Epidermal melanocyte (primary cell): Measurements from ENCODE around the gene LAMB4.

ENCODE experiments used
- DNase-seq: peaks from one replicate; pipeline ENCODE4 v3.0.0; 2011; ENCODE audit warnings: low spot score; ENCODE audit not compliant: insufficient read length

The LAMB4 gene

GRCh38 chr7:108143658-108144420 is 13.7 kb upstream of the LAMB4 start:
- DNase-seq, result no peak

DNA sequence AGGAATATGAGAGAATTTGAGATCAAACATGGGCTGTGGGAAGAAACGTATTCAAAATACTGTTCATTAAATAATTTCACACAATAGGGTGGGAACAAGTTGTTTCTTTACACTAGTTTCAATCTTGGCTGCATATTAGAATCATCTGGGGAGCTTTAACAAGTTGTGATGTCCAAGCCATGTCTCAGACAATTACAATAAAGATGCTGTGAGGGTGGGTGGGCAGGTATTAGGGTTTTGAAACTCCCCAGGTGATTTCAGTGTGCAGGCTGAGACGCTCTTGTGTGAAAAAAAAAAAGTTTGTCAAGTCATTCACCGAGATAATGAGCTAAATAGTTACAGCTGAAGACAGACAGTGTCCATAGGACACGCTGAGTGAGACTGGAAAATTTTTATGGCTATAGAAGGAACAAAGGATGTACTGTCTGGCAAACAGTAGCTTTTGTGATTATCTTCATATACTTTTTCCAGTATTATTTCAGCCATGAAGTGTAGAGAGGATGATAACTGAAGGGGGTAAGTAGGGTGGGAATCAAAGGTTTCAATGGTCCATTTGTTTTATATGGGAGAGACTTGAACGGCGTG is 12.6 kb upstream of the LAMB4 start:
- no peak for DNase-seq

DNA sequence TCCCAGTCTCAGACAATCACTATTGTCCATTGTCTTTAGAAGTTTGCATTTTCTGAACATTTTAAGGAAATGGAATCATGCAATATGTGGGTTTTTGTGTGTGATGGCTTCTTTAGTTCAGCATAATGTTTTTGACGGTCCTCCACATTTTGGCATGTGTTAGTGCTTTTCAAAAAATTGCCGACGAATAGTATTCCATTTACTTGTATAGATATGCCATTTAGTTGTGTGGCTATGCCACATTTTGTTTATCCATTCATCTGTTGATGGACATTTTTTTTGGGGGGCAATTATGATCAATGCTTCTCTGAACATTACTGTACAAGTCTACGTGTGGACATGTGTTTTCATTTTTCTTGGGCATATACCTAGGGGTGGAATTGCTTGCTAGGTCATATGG is 12.0 kb upstream of the LAMB4 start:
- no peak for DNase-seq

- no peak for DNase-seq
These were observed 10.5 kb upstream of the LAMB4 start for GRCh38 chr7:108140671-108141070.

DNA sequence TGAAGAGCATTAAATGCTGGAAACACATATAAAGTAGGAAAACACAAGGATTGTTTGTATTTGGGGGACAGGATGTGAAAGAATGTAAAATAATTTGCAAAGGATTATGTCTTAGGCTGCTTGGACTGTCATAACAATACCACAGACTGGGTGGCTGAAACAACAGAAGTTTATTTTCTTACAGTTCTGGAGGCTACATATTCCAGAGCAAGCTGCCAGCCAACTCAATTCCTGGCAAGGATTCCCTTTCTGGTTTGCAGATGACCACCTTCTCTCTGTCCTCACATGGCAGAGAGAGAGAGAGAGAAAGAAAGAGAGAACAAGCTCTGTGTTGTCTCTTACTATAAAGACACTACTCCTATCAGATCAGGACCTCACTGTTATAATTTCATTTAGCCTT is 8.8 kb upstream of the LAMB4 start:
- no peak for DNase-seq

GRCh38 chr7:108137993-108138392 is 7.8 kb upstream of the LAMB4 start:
- no peak for DNase-seq

- no peak for DNase-seq
These were observed 6.9 kb upstream of the LAMB4 start for GRCh38 chr7:108137040-108137439.

DNA sequence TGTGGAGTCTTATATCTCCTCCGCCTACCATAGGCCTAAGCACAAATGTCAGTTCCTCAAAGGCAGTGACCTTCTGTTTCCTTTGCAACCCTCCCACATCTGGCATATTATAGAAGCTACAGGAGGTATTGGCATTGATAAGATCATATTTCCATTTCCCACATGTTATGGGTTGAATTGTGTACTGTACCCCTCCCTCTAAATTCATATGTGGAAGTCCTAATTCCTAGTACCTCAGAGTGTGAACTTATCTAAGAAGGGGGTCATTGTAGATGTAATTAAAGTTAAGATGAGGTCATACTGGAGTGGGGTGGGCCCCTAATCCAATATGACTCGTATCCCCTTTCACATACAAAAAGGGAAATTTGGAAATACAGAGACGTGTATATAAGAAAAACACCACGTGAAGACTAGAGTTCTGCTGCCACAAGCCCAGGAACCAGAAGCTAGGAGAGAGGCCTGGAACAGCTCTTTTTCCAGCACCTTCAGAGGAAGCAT is 6.1 kb upstream of the LAMB4 start:
- no peak for DNase-seq

- no peak for DNase-seq
These were observed 5.5 kb upstream of the LAMB4 start for GRCh38 chr7:108135446-108136190.

DNA sequence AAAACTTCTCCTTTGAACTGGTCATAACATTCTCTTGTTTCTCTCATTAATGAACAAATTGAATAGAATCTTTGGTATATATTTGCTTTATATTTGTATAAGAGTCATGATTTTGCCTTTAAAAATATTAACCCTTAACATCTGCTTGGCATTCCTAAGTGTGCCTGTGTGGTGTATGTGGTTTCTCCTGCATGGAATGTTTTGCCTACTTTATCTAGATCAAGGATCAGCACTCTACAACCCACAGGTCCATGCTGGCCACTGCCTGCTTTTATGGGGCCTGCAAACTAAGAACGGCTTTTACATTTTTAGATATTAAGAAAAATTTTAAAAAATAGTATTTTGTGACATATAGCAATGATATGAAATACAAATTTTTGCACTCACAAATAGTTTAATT is 4.3 kb upstream of the LAMB4 start:
- no peak for DNase-seq

GRCh38 chr7:108132551-108133265 is 2.5 kb upstream of the LAMB4 start:
- no peak for DNase-seq

GRCh38 chr7:108129018-108129965 is 869 bp downstream of the LAMB4 start:
- DNase-seq, result no peak

DNA sequence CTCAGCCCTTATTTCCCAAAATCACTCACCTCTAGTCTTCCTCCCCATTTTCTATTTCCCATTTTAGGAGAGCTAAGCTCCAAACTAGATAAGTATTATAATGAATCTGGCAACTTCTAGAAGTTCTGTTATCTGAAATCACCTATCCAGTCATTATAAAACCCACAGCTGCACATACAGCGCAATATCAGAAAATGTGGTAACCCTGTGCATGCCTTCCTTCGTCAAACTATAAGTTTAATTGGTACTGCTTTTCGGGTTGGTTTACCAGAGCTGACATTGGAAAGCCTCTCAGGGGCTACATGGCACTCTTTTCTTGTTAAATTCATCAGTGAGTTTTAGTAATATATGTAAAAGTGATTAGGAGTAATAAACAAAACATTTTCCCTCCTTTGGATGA is 1.6 kb downstream of the LAMB4 start:
- no peak for DNase-seq

DNA sequence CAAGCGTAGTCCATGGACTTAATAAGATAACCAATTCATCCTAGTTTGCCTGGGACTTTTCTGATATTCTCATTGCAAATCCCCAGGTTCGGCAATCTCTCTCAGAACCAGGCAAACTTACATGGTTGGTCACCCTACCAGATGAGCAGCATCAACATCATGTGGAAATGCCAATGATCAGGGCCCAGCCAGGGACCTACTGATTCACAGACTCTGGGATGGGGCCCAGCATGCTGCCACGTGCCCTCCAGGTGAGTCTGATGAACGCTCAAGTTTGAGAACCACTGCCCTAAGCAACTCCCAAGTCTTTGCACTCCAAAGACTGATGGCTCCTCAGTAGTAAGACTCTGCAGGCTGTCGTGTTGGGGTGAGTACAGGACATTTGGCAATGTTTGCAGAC is 2.7 kb downstream of the LAMB4 start:
- no peak for DNase-seq

DNA sequence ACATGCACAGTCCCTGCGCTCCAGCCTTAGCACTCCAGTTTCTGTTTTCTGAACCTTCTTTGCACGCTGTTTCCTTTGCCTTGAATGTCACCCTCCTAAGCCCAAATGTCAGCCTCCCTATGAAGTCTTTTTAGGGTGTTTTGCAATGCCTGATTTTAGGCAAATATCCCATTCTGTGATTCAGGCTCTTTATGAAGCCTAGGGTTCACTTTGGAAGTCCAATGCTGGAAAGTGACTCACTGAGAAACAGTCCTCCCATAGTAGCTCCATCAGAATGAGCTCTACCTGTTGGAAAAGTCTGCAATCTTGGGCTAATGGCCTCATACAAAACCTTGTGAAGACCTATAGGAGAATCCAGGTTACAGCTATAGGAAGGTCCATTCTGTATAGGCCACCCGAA is 5.3 kb downstream of the LAMB4 start:
- no peak for DNase-seq

DNA sequence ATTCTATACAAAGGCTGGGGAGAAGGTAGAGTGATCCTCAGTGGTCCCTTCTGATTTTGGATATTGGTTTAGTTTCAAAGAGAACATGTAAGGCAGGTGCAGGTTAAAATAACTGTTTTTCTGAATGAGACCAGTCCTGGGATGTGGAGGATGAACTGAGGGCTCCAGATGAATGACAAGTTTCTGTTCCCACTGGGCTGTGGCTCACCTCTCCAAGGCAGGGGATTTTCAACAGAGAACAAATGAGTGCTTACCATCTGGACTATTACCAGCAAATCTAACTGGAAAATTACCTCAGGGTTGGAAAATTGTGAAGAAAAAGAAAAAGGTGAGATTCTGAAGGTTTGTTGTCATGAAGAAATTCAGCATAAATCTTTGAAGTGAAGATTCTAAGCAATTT is 8.0 kb downstream of the LAMB4 start:
- DNase-seq, result no peak

GRCh38 chr7:108120933-108121332 is 9.2 kb downstream of the LAMB4 start:
- DNase-seq, result no peak

GRCh38 chr7:108120196-108120595 is 10.0 kb downstream of the LAMB4 start:
- DNase-seq, result no peak

DNA sequence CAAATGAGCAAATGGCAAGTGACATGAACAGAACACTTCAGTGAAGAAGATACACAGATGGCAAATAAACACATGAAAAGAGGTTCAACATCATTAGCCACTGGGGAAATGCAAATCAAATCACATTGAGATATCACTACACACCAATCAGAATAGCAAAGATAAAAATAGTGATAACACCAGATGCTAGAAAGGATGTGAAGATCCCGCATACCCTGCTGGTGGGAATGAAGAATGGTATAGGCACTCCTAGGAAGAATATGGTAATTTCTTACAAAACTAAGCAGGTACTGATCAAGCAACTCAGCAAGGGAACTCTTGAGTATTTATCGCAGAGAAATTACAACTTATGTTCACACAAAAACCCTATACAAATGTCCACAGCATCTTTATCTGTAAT is 11.2 kb downstream of the LAMB4 start:
- DNase-seq, result no peak

DNA sequence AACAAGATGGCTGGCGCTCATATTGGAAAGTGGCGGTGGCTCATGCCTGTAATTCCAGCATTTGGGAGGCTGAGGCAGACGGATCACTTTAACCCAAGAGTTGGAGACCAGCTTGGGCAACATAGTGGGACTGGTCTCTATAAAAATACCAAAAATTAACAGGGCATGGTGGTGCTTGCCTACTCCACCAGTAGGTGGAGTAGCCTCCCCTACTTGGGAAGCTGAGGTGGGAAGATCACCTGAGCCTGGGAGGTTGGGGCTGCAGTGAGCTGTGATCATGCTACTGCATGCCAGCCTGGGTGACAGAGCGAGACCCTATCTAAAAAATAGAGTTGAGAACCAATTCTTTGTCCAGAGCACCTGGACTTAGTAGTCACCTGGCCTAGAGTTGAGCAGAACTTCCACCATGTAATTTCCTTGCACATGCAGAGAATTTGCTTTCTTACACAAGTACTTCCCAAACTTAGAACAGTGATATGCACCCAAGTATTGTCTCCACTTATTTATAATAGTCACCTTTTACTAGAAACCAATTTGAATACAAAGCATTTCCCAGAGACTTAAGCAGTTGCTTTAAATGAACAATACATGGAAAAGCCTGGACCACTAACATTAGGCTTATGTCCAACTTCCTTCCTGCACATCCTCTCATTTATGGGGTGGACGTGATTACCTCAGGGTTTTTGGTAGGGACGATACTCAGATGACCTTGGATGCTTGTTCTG is 15.9 kb downstream of the LAMB4 start:
- DNase-seq, result no peak
